Mononuclear cell (primary cell): ENCODE data around the gene CAMK1D. TPM values are rescaled to one million over a fixed set of nuclear protein-coding genes. Genes with fewer than 3 reads are reported as not detected.

Experiments
- H3K27me3 ChIP-seq: 2 replicates; pipeline ENCODE4 v1.6.0; 2011; ENCODE audit warnings: low read length, control low read depth; ENCODE audit not compliant: insufficient read depth
- H3K4me1 ChIP-seq: 2 replicates; pipeline ENCODE4 v1.5.1; 2011; ENCODE audit warnings: mild to moderate bottlenecking, low read length, control low read depth; ENCODE audit not compliant: insufficient read depth
- H3K4me3 ChIP-seq: 2 replicates; pipeline ENCODE4 v1.5.1; 2011; ENCODE audit warnings: mild to moderate bottlenecking, low read length, moderate library complexity
- H3K9me3 ChIP-seq: 2 replicates; pipeline ENCODE4 v1.5.1; 2011; ENCODE audit warnings: low read depth, mild to moderate bottlenecking, control low read depth, low read length
- total RNA-seq: library from RNA; depleted of rRNA; stranded (reverse); fragments of >200 nt; gene quantifications from one replicate; pipeline ENCODE4 v1.2.3, GENCODE V29; 2012

CAMK1D gene
- total RNA-seq, 1 donor: 11.0 TPM

DNA sequence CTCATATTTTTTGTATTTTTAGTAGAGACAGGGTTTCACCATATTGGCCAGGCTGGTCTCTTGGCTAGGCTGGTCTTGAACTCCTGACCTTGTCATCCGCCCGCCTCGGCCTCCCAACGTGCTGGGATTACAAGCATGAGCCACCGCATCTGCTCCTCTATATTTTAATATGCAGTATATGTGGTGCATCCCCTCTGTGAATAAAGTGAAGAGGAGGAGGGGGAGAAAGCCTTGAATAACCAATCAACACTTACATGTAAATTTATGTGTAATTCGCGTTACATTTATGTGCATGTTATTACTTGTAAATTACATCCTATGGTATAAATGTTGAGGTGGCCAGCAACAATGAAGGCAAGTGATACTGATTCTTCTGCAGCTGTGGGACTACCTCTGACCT is 342.2 kb downstream of the CAMK1D start:
- H3K27me3 ChIP-seq: no peaks in the 10 kb centered on the region
- no peaks in the 10 kb centered on the region for H3K4me1 ChIP-seq
- H3K9me3 ChIP-seq: no peaks in the 10 kb centered on the region
- H3K4me3 ChIP-seq: no peak overlapping the region

DNA sequence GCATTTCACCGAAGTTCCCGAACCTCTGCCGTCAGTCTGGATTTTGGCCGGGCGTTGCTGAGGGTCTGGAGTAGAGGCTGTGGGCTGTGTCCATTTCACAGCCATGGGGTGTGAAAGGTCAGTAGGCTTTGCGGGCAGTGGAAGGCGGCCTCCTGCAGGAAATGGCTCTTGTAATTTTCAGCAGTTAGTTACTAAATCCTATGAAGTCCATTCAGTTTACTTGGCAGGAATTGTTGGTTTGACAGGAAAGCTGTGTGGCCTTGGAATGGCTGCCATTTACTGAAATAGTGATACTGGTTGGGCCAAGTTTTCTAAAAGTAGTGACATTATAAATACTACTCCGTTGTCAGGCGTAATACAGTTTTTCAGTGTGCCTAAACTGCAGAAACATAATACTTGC is 348.4 kb downstream of the CAMK1D start:
- no peaks in the 10 kb centered on the region for H3K27me3 ChIP-seq
- H3K9me3 ChIP-seq: no peaks in the 10 kb centered on the region
- no peaks in the 10 kb centered on the region for H3K4me1 ChIP-seq

DNA sequence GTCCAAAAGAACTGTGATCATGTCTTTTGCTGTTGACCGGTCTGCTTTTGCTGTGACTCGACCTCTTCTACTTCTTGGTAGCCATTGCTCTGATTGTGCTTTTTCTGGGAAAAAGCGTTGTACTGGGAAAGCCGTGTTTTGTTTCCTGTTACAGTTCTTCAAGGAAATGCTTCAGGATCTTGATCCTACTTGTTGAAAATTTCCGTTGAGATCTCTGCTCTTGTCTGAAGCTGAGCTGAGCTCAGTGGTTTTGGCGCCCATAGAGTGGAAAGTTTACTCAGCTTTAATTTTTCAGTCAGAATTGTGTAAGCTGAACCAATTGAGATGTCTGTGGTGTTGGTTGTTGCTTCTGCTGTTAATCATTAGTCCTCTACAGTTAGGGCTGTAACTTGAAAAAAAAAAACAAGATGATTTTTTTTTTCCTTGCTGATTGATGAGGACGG is 349.9 kb downstream of the CAMK1D start:
- Histone ChIP-seq H3K4me1 (no peaks in the 10 kb centered on the region), H3K4me3 (no peak overlapping the region), H3K27me3 (no peaks in the 10 kb centered on the region), H3K9me3 (no peaks in the 10 kb centered on the region)

More for the DNA sequence above, 348.4 kb downstream of the CAMK1D start:
- H3K4me3 ChIP-seq: no peak overlapping the region

DNA sequence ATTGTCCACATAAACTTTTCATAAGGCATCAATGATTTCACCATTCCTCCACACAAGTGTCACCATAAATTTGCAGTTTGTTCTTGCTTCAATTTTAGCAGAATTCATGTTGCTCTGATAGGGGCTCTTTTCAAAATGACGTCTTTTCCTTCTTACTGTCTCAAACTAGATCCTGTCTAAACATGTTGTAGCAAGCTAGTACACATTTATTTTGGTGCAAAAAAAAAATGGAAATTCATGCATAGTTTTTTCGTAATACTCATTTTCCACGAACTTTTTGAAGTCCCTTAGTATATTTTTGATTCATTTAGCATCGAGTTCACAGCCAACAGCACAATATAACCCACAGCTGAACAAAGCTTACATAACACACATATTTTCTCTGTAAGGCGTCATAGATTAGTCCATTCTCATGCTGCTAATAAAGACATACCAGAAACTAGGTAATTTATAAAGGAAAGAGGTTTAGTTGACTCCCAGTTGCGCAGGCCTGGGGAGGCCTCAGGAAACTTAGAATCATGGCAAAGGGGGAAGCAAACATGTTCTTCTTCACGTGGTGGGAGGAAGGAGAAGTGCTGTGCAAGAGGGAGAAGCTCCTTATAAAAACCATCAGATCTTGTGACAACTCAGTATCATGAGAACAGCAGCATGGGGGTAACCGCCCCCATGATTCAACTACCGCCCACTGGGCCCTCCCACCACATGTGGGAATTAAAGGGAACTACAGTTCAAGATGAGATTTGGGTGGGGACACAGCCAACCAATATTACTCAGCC is 350.6 kb downstream of the CAMK1D start:
- Histone ChIP-seq H3K4me3 (no peak overlapping the region), H3K27me3 (no peaks in the 10 kb centered on the region), H3K4me1 (no peaks in the 10 kb centered on the region), H3K9me3 (no peaks in the 10 kb centered on the region)

DNA sequence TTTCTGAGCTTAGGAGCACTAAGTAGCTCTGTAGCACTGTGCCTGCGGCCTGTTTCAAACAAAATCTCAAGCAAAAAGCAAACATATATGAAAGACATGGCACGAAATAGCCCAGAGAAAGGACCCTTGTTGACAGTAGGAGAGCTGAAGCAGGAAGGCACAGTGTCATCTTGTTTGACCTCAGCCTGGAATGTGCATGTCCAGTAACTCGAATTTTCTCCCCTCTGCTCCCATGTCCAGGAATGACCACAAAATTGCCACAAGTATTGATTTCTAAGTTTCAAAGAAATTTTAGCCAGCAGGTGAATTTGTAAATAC is 351.2 kb downstream of the CAMK1D start:
- no peaks in the 10 kb centered on the region for H3K4me1 ChIP-seq
- H3K9me3 ChIP-seq: no peaks in the 10 kb centered on the region
- no peaks in the 10 kb centered on the region for H3K27me3 ChIP-seq
- H3K4me3 ChIP-seq: no peak overlapping the region

DNA sequence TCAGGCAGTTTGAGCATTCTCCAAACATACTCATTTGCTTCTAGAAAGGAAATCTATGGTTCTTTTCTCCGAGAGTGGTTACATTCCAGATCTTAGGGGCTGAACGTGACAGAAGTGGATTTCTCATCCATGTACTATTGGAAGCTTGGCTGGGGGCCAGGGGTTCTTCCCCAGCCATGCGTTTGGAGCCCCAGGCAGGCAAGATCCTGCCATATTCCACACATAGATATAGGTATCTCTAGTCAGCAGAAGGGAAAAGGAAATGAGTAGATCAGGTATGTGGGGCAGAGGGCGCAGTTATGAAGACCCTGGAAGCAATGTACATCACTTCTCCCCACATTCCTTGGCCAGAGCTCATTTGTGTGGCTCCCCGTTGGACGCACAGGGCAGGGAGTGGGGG is 352.3 kb downstream of the CAMK1D start:
- H3K9me3 ChIP-seq: no peaks in the 10 kb centered on the region
- H3K27me3 ChIP-seq: no peaks in the 10 kb centered on the region
- H3K4me1 ChIP-seq: no peaks in the 10 kb centered on the region
- H3K4me3 ChIP-seq: no peak overlapping the region

DNA sequence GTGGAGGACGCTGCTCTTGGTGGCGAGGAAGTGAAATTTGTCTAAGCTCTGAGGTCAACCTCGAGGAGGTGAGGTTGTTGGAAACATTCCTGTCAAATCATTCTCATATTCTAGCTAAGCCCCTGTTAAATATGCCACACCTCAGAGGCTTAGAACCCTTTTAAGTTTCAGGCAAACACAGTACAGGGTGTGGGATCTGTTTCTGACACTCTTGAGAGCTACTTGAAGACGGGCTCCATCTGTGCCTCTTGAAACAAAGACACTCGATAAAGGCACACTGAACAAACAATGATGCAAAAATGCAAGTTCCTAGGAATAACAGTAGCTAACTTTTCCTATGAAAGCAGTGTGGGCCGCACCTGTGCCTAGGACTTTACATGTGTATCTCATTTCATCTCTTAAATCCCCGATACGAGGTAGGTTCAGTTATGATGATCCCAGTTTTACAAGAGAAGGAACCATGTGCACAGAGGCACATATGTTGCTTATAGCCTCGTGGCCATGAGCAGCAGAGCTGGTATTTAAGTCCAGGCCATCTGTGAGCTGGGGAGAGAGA is 352.9 kb downstream of the CAMK1D start:
- Histone ChIP-seq H3K4me1 (no peaks in the 10 kb centered on the region), H3K9me3 (no peaks in the 10 kb centered on the region), H3K4me3 (no peak overlapping the region), H3K27me3 (no peaks in the 10 kb centered on the region)

DNA sequence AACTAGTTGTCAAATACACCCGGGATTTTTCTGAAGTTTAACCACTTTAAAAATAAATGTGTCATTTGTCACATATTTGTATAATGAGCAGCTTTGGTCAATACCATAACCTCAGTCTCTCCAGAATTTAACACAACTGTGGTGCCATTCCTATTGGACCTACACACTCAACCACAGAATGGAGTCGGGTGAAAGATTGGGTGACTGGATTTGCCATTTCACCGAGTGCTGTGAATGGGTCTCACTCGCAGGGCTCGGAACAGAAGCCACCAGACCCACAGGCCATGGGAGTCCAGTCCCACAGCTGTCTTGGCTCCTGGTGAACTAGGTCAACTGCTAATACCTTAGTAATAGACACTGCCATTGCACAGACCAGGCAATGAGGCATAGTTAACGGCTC is 353.8 kb downstream of the CAMK1D start:
- Histone ChIP-seq H3K27me3 (no peaks in the 10 kb centered on the region), H3K9me3 (no peaks in the 10 kb centered on the region), H3K4me3 (no peak overlapping the region), H3K4me1 (no peaks in the 10 kb centered on the region)

DNA sequence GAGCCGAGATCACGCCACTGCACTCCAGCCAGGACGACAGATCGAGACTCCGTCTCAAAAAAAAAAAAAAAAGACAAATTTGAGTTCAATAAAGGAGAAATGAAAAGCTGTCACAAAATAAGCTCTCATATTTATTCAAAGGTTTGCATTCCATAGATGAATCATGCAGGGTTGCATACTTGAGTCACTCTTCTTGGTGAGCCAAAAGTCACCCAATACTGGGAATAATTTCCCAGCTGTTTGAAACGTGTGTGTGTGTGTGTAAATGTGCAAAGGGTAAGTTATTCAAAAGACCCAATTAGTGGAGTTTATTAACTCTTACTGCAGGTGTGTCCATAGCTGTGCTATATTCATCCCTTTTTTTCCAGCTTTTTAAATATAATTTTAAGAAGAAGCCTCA is 354.5 kb downstream of the CAMK1D start:
- no peaks in the 10 kb centered on the region for H3K4me1 ChIP-seq
- H3K9me3 ChIP-seq: no peaks in the 10 kb centered on the region

DNA sequence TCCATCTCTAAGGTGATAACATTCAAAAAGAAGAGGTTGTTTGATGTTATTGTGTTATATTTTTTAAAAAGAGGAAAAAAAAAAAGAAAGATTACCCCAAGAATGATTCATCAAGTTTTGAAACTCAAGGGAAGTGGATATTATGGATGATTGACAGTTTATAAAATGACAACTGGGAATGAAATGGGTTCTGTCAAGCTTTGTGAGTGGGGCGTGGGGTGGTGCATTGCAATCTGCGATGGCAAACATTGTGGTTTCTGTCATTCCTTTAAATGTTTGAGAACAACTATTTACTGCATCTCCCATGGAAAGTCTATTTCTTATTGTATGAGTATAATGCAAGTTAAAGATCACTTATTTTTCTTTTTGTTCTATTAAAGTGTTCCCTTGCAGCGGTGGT is 355.1 kb downstream of the CAMK1D start:
- Histone ChIP-seq H3K4me1 (no peaks in the 10 kb centered on the region), H3K4me3 (no peak overlapping the region), H3K9me3 (no peaks in the 10 kb centered on the region), H3K27me3 (no peaks in the 10 kb centered on the region)

More for the DNA sequence above, 354.5 kb downstream of the CAMK1D start:
- no peak overlapping the region for H3K4me3 ChIP-seq
- no peaks in the 10 kb centered on the region for H3K27me3 ChIP-seq

DNA sequence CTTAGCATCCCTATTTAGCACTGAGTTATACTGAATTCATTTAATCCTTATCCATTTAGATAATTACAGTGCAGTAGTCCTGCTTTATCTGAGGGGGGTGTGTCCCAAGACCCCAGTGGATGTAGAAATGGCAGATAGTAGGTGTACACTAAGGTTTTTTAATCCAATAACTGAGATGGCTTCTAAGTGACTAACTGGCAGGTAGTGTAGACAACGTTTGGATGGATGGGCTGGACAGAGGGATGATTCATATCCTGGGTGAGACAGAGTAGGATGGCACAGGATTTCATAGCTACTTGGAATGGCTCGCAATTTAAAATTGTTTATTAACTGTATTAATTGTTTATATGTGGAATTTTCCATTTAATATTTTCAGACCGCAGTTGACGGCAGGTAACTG is 356.6 kb downstream of the CAMK1D start:
- Histone ChIP-seq H3K9me3 (no peaks in the 10 kb centered on the region), H3K4me3 (no peak overlapping the region), H3K4me1 (no peaks in the 10 kb centered on the region), H3K27me3 (no peaks in the 10 kb centered on the region)

DNA sequence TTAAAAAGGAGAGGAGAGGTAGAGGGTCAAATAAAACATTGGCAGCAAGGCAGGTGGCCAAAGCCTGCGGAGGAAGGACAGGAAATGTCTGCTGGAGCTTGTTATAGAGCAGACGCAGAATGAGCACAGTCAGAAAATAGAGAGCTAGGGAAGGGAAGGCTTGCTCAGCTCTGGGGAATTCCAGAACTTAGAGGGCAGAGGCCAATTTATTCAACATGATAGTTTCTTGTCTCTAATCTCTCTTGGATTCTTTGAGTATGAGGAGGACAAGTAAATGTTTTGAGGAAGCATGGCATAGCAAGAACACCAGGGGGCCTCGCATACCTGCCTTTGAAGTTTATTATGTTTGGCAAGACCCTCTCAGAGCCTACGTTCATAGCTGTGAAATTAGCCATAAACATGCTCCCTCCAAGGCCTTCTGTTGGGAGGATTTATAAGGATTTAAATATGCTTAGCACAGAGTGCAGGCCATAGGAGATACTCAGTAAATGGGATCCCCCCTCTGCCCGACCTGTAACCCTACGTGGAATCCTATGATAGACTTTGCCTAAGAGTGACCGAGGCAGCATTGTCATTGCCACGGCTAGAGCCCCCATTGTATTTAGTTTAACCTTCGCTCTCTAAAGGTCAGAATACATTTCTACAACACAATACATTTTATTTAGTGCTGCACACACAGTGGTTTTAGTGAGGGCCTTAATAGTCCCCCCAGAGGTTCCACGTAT is 358.3 kb downstream of the CAMK1D start:
- no peaks in the 10 kb centered on the region for H3K4me1 ChIP-seq
- no peaks in the 10 kb centered on the region for H3K27me3 ChIP-seq
- no peak overlapping the region for H3K4me3 ChIP-seq
- no peaks in the 10 kb centered on the region for H3K9me3 ChIP-seq

DNA sequence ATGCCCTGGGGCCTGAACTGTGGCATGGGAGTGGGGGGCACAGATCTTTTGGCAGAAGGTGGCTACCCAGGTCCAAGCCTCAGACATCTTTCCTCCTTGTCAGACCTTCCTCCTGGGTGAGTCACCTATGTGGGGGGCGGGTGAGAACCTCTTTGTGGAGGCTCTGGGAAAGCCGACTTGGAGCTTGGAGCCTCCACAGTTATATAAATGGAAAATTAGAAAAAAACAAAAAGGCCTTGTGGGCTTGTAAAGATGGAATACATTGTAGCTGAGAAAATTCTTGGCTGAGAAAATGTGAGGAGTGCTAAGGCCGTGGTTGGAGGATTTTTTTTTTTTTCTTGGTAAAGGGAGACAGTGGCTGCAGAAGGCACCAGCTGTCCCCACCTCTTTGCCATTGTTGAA is 359.7 kb downstream of the CAMK1D start:
- Histone ChIP-seq H3K27me3 (no peaks in the 10 kb centered on the region), H3K4me1 (no peaks in the 10 kb centered on the region), H3K9me3 (no peaks in the 10 kb centered on the region), H3K4me3 (no peak overlapping the region)

DNA sequence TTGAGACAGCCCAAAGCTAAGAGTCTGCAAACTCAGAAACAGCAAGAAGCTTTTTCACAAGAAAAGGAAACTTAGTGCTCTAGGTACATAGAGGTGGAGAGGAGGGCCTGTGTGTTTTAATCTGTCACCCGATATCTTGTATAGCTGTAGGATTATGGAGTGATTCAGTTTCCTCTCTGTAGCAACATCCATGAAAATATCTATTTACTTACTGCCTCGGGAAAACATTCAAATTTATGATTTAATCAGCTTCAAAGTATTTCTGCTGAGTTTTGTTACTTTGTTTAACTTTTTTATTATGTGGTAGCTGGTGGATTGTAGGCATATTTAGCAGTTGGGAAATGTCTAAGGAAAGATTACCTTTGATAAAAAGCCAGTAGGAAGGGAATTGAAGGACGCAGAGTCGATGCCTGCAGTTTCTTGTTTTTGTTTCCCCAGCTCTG is 360.2 kb downstream of the CAMK1D start:
- Histone ChIP-seq H3K4me1 (no peaks in the 10 kb centered on the region), H3K9me3 (no peaks in the 10 kb centered on the region), H3K27me3 (no peaks in the 10 kb centered on the region), H3K4me3 (no peak overlapping the region)

DNA sequence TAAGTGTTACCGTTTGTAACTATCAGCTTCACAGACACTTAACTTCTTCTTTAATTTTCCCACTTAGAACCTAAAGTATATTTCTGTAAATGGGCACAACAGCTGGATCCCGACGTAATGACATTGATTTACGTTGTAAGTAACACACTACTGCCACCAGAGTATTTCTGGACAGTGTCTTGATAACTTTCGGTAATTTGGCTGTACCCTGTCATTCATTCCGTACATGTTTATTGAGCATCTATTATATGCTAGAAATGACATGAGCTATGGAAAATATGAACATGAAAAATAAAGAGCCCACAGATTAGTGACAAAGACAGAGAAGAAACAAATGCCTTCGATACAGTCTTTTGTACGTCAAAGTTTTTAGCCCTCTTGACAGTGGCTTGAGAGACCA is 360.8 kb downstream of the CAMK1D start:
- Histone ChIP-seq H3K27me3 (no peaks in the 10 kb centered on the region), H3K9me3 (no peaks in the 10 kb centered on the region)

More for the DNA sequence above, 360.8 kb downstream of the CAMK1D start:
- Histone ChIP-seq H3K4me1 (no peaks in the 10 kb centered on the region), H3K4me3 (no peak overlapping the region)
